ENCODE results near the gene ANKRD29. TPM values are rescaled to one million over a fixed set of nuclear protein-coding genes. Genes with fewer than 3 reads are reported as not detected.
A peak's percentile ranks its signal among the peaks of the same experiment; 100 is the strongest.

ANKRD29 gene
- total RNA-seq, 4 donors from 2014 or later: 13.0 to 22.1 (median 16.8) TPM

GRCh38 chr18:23608211-23608610 is 54.5 kb downstream of the ANKRD29 start:
- no peak for DNase-seq (ENCODE audit: low spot score in 2 of 2)
- 96 to 100% methylated on average over 2 of the region's 2 CpGs for WGBS, 2 donors
- Histone ChIP-seq H3K4me1 (no peaks in the 10 kb centered on the region), H3K4me3 (no peak overlapping the region), H3K27ac (no peak overlapping the region), H3K27me3 (no peaks in the 10 kb centered on the region), H3K36me3 (peaks cover 0 to 4% (median 0%) of the 10 kb centered on the region in 3 donors), H3K9me3 (no peaks in the 10 kb centered on the region)
- TF ChIP-seq EP300 (IDR thresholded peaks at IDR 0.05) (no peak), POLR2A (IDR thresholded peaks at IDR 0.05) (no peak)
- TF ChIP-seq, protein P1, sequence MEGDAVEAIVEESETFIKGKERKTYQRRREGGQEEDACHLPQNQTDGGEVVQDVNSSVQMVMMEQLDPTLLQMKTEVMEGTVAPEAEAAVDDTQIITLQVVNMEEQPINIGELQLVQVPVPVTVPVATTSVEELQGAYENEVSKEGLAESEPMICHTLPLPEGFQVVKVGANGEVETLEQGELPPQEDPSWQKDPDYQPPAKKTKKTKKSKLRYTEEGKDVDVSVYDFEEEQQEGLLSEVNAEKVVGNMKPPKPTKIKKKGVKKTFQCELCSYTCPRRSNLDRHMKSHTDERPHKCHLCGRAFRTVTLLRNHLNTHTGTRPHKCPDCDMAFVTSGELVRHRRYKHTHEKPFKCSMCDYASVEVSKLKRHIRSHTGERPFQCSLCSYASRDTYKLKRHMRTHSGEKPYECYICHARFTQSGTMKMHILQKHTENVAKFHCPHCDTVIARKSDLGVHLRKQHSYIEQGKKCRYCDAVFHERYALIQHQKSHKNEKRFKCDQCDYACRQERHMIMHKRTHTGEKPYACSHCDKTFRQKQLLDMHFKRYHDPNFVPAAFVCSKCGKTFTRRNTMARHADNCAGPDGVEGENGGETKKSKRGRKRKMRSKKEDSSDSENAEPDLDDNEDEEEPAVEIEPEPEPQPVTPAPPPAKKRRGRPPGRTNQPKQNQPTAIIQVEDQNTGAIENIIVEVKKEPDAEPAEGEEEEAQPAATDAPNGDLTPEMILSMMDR (IDR thresholded peaks at IDR 0.05): no peak

GRCh38 chr18:23605941-23606340 is 56.8 kb downstream of the ANKRD29 start:
- TF ChIP-seq EP300 (IDR thresholded peaks at IDR 0.05): no peak
- no peak for TF ChIP-seq POLR2A (IDR thresholded peaks at IDR 0.05)
- TF ChIP-seq, protein P1 (IDR thresholded peaks at IDR 0.05): no peak
- no peaks in the 10 kb centered on the region for H3K27me3 ChIP-seq
- H3K9me3 ChIP-seq: no peaks in the 10 kb centered on the region
- H3K36me3 ChIP-seq: peaks cover 0 to 4% (median 0%) of the 10 kb centered on the region in 3 donors
- no peak for DNase-seq (ENCODE audit: low spot score in 2 of 2)
- H3K4me1 ChIP-seq: no peaks in the 10 kb centered on the region
- no peak overlapping the region for H3K4me3 ChIP-seq
- no peak overlapping the region for H3K27ac ChIP-seq

DNA sequence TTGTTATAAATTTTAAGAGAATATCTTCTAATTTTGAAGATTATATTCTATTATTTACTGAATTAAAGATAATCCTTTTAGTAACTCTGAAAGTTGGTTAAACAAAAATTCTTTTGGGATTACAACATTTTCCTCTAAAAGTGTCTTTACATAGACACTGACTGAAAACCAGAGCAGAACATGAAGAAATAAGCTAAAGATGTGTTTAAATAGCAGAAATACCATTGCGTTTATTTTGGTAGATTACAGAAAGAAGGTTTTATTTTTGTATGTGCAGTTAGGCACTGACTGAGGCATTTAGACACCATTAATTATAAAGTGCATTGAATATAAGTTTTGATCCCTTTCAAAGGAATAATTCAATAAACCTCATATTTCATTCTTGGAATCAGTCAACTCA is 62.9 kb downstream of the ANKRD29 start:
- DNase-seq (ENCODE audit: low spot score in 2 of 2): no peak
- Histone ChIP-seq H3K4me1 (no peaks in the 10 kb centered on the region), H3K4me3 (no peak overlapping the region), H3K27me3 (no peaks in the 10 kb centered on the region), H3K36me3 (no peaks in the 10 kb centered on the region), H3K9me3 (no peaks in the 10 kb centered on the region), H3K27ac (no peak overlapping the region)
- TF ChIP-seq EP300 (IDR thresholded peaks at IDR 0.05) (no peak), POLR2A (IDR thresholded peaks at IDR 0.05) (no peak)
- TF ChIP-seq, protein P1 (IDR thresholded peaks at IDR 0.05): no peak
- 38 to 53% methylated on average over 1 of the region's 1 CpG for WGBS, 2 donors

DNA sequence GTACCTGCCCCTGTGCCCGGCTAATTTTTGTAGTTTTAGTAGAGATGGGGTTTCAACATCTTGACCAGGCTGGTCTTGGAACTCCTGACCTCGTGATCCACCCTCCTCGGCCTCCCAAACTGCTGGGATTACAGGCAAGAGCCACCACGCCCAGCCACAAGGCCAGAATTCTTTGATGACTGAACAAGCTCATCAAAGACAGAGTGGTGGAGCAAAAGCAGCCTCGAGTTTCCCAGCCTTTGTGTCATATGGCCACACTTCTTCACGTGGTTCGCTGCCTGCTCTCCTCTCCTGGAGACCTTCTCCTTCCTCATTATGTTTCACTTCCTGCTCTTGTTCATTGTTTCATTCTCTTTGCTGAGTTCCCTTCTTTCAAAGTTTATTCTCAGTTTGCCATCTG is 66.5 kb downstream of the ANKRD29 start:
- TF ChIP-seq POLR2A (IDR thresholded peaks at IDR 0.05) (no peak), EP300 (IDR thresholded peaks at IDR 0.05) (peak in 1 of 2 donors; percentile 18)
- TF ChIP-seq, protein P1 (IDR thresholded peaks at IDR 0.05): no peak
- no peaks in the 10 kb centered on the region for H3K36me3 ChIP-seq
- no peaks in the 10 kb centered on the region for H3K27me3 ChIP-seq
- WGBS, 2 donors: 80 to 82% methylated on average over 7 of the region's 7 CpGs
- H3K9me3 ChIP-seq: no peaks in the 10 kb centered on the region
- H3K4me1 ChIP-seq: no peaks in the 10 kb centered on the region
- H3K4me3 ChIP-seq: no peak overlapping the region
- no peak for DNase-seq (ENCODE audit: low spot score in 2 of 2)
- no peak overlapping the region for H3K27ac ChIP-seq

GRCh38 chr18:23595591-23595990 is 67.1 kb downstream of the ANKRD29 start:
- no peaks in the 10 kb centered on the region for H3K4me1 ChIP-seq
- WGBS, 2 donors: 95% methylated on average over 7 of the region's 7 CpGs
- DNase-seq (ENCODE audit: low spot score in 2 of 2): no peak
- H3K27me3 ChIP-seq: no peaks in the 10 kb centered on the region
- H3K9me3 ChIP-seq: no peaks in the 10 kb centered on the region
- no peak overlapping the region for H3K4me3 ChIP-seq
- TF ChIP-seq EP300 (IDR thresholded peaks at IDR 0.05) (no peak), POLR2A (IDR thresholded peaks at IDR 0.05) (no peak)
- TF ChIP-seq, protein P1 (IDR thresholded peaks at IDR 0.05): no peak
- H3K27ac ChIP-seq: no peak overlapping the region
- H3K36me3 ChIP-seq: no peaks in the 10 kb centered on the region
